Measurements from ENCODE around the gene ZNF154. TPM values are rescaled to one million over a fixed set of nuclear protein-coding genes. Genes with fewer than 3 reads are reported as not detected.
"Not testable (repeated sequence)": the region's sequence is repeated elsewhere in the genome, so short reads cannot be mapped to it uniquely, and the experiment has no call there.

The ZNF154 gene
- total RNA-seq, 1 donor, result 7.6 TPM

DNA sequence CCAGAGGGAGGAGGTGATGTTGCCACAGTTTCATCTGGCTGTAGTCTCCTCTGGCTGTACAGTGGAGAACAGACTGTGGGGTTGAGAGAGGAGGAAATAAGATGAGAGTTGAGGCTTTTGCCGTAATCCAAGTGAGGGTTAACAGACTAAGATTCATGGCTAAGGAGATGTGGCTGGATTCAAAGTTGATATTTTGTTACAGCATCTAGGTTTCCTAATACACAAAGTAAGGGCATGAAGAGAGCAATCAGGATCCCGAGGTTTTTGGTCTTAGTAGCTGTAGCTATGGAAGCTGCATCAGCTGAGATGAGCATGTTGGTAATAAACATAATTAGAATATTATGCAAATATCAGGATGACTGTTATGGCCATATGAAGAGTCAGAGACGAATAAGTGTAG, 39.0 kb upstream of the ZNF154 start:
- Histone ChIP-seq H3K79me2 (ENCODE audit: insufficient read depth, low read length) (peaks cover 45% of the 10 kb centered on the region), H3K27ac (ENCODE audit: low read depth, low read length) (no peak overlapping the region), H3K9me3 (ENCODE audit: low read depth, low read length) (peaks cover 3% of the 10 kb centered on the region), H3K4me3 (ENCODE audit: insufficient read depth, low read length) (peak overlapping the region; percentile 99), H3K4me2 (ENCODE audit: insufficient read depth, low read length) (peak overlapping the region; percentile 98), H2AFZ (ENCODE audit: low read length) (no peak overlapping the region), H3K36me3 (ENCODE audit: insufficient read depth, low read length) (peaks cover 43% of the 10 kb centered on the region), H4K20me1 (ENCODE audit: insufficient read depth, low read length) (peaks cover 5% of the 10 kb centered on the region), H3K27me3 (ENCODE audit: insufficient read depth, low read length) (no peaks in the 10 kb centered on the region), H3K4me1 (ENCODE audit: insufficient read depth, low read length) (peaks cover 8% of the 10 kb centered on the region)
- DNase-seq (ENCODE audit: insufficient read length, low spot score, missing footprints), result no peak
- TF ChIP-seq CTCF (IDR thresholded peaks at IDR 0.05; ENCODE audit: extremely low read depth, low read depth, low read length), result no peak

DNA sequence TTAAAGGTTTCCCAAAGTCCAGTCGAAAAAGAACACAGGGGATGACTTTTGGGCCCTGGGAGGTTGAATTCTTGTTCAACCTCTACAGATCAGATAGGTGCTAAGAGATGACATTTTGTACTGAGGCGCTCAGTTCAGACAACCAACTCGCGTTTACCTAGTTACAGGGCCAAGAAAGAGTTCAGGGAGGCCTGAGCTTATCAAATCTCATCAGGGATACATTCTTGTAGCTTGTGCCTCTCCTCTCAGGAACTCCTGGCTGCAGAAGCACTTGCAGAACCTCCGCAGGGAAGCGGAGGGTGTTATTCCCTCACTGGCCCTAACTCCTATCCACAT, 38.4 kb upstream of the ZNF154 start:
- Histone ChIP-seq H3K4me3 (ENCODE audit: insufficient read depth, low read length) (peak overlapping the region; percentile 99), H3K79me2 (ENCODE audit: insufficient read depth, low read length) (peaks cover 45% of the 10 kb centered on the region), H3K4me1 (ENCODE audit: insufficient read depth, low read length) (peaks cover 8% of the 10 kb centered on the region), H3K27ac (ENCODE audit: low read depth, low read length) (peak overlapping the region; percentile 68), H3K27me3 (ENCODE audit: insufficient read depth, low read length) (no peaks in the 10 kb centered on the region), H3K36me3 (ENCODE audit: insufficient read depth, low read length) (peaks cover 37% of the 10 kb centered on the region), H3K9me3 (ENCODE audit: low read depth, low read length) (peaks cover under 1% of the 10 kb centered on the region), H4K20me1 (ENCODE audit: insufficient read depth, low read length) (peaks cover 5% of the 10 kb centered on the region), H3K4me2 (ENCODE audit: insufficient read depth, low read length) (peak overlapping the region; percentile 98), H2AFZ (ENCODE audit: low read length) (peak overlapping the region; percentile 97)
- no peak for DNase-seq (ENCODE audit: insufficient read length, low spot score, missing footprints)
- no peak for TF ChIP-seq CTCF (IDR thresholded peaks at IDR 0.05; ENCODE audit: extremely low read depth, low read depth, low read length)

DNA sequence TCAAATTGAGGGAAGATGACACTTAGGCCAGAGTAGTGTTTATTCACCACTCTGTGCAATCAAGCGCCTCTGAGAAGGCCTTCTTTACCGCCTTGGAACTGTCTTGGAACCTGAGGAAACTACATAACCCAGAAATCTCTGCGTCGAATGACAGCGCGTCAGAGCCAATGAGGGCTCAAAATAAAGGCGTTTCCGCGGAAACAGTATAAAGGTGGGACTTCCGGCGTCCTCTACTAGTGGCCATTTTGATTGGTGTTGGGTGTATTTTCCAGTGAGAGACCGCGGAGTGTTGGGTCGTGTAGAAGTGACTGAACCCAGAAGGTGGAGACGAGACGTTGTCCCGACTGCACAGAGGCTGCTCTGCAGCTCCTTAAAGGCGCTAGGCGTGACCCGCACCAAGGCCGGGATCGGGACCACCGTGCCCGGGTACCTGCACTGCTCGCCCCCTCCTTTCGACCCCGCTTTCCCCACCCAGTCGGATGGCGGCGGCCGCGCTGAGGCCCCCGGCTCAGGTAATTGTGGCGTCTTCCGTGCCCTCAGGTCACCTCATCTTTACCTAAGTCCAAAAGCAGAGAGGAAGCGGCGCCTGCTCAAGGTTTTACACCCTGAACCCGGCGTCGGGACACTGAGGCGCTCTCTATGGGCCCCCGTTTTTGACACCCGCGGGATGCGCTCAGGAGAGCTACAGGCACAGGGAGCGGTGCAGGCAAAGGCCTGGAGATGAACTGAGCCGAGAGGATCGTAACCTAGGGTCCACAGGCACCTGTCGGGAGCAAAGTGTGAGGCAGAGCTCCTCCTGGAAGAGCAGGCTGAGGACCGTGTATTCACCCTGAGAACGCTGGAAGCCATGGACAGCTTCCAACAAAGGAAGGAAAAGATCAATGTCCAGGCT, 37.8 kb upstream of the ZNF154 start, which contains the start of gene ZNF776:
ZNF776 (plus strand) TSS at position 236 of the 892 bp plus-strand sequence; CDS start at position 480, 244 bp downstream.
- Histone ChIP-seq H3K27ac (ENCODE audit: low read depth, low read length) (peak within 1 kb of the TSS; percentile 68), H4K20me1 (ENCODE audit: insufficient read depth, low read length) (peaks cover 5% of the 10 kb centered on the region), H3K4me1 (ENCODE audit: insufficient read depth, low read length) (peaks cover 8% of the 10 kb centered on the region), H3K4me2 (ENCODE audit: insufficient read depth, low read length) (peak within 1 kb of the TSS; percentile 98), H3K9me3 (ENCODE audit: low read depth, low read length) (no peaks in the 10 kb centered on the region), H3K79me2 (ENCODE audit: insufficient read depth, low read length) (peaks cover 45% of the 10 kb centered on the region), H2AFZ (ENCODE audit: low read length) (peak within 1 kb of the TSS; percentile 97), H3K27me3 (ENCODE audit: insufficient read depth, low read length) (no peaks in the 10 kb centered on the region), H3K36me3 (ENCODE audit: insufficient read depth, low read length) (peaks cover 33% of the 10 kb centered on the region), H3K4me3 (ENCODE audit: insufficient read depth, low read length) (peak within 1 kb of the TSS; percentile 99)
- TF ChIP-seq CTCF (IDR thresholded peaks at IDR 0.05; ENCODE audit: extremely low read depth, low read depth, low read length), result no peak
- DNase-seq (ENCODE audit: insufficient read length, low spot score, missing footprints), result peak; percentile 97

- H2AFZ ChIP-seq (ENCODE audit: low read length); H4K20me1 ChIP-seq (ENCODE audit: insufficient read depth, low read length); H3K36me3 ChIP-seq (ENCODE audit: insufficient read depth, low read length); H3K27me3 ChIP-seq (ENCODE audit: insufficient read depth, low read length); H3K4me2 ChIP-seq (ENCODE audit: insufficient read depth, low read length); H3K27ac ChIP-seq (ENCODE audit: low read depth, low read length); DNase-seq (ENCODE audit: insufficient read length, low spot score, missing footprints); H3K79me2 ChIP-seq (ENCODE audit: insufficient read depth, low read length); H3K4me1 ChIP-seq (ENCODE audit: insufficient read depth, low read length); H3K9me3 ChIP-seq (ENCODE audit: low read depth, low read length); H3K4me3 ChIP-seq (ENCODE audit: insufficient read depth, low read length): not testable (repeated sequence)
Observed at GRCh38 chr19:57738770-57739169, 29.8 kb upstream of the ZNF154 start.

Measured in osteoblast (primary cell).